ENCODE results near the gene STXBP5.

Gene STXBP5

DNA sequence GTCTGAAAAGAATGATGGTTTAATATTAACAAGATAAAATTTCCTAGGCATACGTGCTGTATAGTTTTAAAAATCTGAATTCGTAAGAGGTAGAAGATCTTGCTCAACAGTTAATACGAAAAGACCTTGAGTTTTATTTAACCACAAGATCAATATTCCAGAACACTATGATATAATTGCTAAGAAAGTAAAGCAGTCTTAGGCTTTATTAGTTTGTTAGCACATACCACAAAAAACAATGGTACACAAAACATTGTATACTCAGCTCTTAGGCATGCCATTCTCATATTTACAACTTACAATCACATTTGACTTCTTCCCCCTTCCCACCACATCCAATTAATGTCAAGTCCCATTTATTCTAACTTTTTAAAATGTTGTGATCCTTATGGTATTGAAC, 24.4 kb upstream of the STXBP5 start:
- DNase-seq: no peak

DNA sequence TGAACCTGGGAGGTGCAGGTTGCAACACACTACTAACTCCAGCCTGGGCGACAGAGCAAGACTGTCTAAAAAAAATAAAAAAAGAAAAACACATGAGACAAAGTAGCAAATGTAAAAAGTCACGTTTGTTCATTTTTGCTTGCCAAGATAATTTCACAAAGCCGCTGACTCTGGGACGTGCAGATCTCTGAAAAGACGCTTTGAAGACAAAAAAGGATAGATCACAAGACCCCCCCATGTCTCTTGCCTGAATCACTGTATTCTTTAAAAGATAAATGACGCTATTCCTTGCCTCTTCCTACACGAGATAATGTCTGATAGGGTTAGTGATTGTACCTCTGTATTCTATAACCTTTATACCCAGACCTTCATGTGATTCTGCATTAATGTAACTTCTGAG, 23.3 kb upstream of the STXBP5 start:
- DNase-seq: no peak

DNA sequence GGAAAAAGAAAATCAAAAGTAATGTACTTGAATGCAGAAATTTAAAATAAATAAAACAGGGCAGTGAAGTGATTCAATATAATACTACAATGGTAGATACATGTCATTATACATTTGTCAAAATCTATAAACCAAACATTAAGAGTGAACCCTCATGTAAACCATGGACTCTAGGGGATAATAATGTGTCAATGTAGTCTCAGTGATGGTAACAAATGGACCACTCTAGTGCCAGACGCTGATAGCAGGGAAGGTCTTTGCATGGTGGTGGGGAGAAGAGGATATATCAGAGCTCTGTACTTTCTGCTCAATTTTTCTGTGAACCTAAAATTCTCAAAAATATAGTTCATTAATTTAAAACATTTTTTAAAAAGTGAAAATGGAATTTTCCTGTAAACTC, 19.8 kb upstream of the STXBP5 start:
- DNase-seq: no peak

DNA sequence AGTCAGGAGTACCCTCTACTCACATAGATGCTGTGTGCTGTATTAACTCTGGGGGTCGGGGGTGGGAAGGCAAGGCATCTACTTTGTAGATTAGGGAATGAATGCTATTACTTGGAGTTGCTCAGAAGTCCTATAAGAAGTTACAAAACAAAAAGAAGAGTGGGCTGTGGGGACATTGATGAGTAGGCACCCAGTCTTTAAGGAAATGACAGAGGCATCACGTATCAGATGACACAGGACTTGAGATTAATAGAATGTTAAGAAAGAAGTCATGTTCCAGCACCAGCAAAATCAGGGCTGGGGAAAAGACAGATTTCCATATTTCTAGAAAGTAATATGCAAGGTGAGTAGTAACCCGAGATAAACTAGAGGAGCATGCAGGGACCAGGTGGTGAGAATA, 19.0 kb upstream of the STXBP5 start:
- DNase-seq: no peak

DNA sequence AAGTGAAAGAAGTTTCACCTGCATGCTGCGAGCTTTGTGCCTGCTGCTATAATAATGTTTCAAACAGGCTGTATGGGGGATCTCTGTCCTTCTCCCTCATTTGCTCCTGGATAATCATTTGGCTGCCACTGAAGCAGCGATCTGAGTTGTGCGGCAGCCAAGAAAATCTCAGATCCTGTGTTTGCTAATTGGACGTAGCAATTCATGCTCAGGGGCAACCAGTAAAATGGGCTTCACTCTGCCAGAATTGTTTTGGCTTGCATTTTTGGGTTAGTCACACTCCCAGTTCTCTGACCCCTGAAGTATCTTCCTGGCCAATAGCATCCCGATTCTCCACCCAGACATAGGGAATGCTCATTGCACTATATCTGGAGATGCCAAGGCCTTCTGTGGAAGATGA, 13.7 kb upstream of the STXBP5 start:
- DNase-seq: no peak

DNA sequence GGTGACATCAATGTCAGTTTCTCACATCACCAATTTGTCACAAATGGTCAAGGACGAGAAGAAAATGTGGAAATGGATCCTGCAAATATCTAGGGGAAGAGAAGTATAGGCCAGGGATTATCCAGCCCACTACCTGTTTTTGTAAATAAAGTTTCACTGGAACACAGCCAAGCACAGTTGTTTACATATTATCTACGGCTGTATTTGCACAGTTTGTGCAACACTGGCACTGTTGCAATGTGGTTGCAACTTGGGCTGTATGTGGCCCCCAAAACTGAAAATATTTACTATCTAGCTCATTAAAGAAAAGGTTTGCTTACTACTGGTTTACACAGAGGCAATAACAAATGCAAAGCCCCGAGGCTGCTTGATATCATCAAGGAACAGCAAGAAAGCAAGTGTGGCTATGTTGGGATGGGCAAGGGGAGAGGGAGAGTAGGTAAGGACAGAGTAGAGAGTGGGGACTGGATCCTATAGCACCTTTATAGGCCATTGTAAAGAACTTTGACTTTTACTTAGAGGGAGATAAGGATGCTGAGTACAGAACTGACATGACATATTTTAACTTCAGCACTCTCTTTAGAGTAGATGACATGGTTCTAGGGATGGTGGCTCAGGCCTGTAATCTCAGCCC, 11.8 kb upstream of the STXBP5 start:
- no peak for DNase-seq

DNA sequence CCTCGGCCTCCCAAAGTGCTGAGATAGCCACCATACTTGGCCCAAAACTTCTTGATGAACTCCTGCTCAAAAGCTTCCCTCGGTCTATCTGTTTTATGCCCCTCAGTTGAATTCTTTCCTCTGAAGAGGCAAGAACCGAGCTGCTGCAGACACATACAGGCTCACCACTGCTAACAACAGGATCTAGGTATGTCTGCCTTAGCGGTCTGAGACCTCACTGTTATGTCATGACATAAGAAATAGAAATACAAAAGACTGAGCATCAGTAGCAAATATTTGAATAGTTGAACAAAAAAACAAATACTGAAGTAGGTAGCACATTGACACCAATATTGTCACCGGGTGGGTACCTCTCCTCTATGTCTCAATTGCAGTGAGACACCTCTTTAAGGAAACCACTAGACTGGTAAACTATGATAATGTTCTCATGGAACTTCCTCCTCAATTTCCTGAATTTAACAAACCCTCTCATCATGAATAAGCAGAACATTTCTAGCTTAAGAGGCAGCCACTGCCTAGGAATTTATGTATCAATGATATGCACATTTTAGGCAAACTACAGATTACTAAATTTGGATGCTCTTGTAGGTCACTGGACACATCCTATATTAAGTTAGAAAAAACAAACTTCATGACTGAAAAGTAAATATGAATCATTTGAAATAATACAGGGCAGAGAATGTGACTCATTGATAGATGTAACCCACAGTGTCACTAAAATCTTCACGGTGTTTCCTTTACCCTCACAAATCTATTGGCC, 9.4 kb upstream of the STXBP5 start:
- DNase-seq: no peak

DNA sequence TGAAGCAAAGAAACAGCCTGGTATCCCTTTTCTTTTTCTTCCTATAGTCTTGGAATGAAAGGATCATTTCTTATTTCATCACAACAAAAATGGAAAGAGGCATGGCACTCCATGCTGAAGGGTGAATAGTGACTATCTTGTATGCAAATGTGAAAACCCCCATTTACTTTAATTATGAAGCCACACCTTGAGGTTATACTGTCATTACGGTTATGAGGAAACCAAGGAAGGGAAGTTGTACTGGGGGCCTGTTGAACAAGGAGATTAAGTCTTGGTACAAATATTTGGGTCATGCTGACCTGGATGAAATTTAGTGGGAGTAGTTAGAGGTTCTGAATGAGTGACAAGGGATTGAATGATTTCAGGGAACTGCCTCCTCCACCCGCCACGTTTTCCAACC, 8.7 kb upstream of the STXBP5 start:
- DNase-seq: no peak

DNA sequence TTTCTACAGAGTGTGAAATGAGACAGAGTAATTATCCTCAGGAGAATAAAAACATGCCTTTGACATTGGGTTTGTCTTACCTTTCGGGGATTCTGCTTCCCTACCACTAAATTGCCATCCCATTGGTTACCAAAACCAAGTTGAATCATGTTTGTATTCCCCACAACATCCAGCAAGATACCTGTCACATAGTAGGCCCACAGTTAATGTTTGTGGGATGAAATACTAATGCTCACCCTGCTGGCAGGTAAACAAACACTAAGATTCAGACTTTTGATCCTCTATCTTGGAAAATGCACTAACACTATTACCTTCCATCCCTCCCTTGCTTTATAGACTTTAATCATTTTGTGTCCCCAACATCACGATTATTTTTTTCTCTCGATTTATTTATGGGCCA, 8.2 kb upstream of the STXBP5 start:
- no peak for DNase-seq

DNA sequence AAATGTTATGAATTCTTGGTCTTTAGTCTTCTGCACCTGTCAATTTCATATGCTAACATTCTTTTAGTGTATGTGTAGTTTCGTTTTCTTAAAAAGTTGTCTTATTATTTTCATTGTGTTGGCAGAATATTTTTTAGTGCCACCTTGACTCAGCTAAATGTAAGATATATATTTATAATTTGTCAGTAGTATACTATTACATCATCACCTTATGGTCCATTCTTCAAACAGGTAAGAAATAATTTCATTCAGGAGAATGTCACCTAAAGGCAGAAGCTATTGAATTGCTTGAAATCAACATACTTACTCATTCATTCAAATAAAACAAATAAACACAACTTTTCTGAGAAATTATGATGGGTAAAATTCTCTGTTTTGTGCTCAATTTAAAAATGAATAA, 3.5 kb upstream of the STXBP5 start:
- no peak for DNase-seq

DNA sequence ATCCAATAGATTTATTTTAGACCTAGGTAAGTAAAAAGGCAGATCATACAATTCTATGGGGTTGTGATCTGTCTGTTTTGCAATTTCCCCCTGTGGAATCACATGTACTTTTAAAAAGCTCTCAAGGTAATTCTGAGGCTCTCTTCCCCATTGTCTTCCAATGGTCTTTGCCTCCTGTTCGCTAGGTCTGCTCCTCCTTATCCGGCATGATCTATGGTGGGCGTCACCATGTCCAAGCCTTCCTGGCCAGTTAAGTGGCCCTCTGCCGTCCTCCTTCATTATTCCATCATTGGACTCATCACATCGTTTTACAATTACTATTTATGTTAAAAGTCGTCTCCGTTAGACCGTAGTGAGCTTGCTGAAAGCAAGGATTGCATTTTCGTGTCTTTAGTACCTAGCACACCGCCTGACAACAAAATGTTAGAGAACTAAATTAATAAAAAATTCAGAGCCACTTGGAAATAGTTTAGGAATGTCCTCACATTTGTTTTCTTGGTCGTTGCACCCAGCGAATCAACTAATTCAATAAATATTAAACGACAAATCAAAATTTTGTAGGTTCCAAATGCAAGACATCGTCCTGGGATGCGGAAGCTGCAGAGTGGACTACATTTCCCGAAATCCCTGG, 2.2 kb upstream of the STXBP5 start:
- DNase-seq: no peak

DNA sequence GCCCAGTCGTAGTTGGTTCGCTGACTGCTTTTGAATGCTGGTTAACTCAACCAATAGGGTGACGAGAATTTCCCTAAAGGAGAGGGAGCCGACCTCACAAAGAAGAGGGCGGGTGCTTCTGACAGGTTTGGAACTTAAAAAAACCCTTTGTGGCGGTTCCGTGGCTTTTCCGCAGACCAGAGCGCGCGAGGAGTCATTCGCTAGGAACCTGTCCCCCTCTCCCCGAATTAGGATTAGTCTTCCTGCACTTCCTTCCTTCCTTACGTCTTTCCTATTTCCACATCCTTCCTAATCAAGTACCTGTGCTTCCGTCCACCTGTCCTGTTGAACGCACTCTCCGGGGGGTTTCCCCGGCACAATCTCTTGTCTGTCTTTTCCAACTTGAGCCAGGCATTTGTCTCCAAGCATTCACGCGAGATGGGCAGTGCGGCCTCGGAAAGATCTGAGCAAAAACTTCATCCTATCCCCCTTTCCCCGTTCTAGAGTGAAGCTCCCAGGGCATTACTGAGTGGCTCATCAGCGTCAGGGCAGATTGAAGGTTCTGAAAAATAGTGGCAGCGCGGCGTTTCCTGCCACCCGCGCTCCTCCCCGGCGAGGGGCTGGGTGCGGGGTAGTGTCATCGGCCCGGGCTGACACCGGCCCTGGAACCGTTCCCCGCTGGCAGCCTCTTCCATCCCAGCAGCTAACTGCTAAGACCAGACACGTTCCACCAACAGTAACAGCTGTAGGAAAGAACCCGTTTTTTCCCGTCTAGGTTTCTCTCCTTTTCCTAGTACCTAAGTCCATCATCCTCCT, 1.5 kb upstream of the STXBP5 start:
- peak; percentile 63 for DNase-seq

DNA sequence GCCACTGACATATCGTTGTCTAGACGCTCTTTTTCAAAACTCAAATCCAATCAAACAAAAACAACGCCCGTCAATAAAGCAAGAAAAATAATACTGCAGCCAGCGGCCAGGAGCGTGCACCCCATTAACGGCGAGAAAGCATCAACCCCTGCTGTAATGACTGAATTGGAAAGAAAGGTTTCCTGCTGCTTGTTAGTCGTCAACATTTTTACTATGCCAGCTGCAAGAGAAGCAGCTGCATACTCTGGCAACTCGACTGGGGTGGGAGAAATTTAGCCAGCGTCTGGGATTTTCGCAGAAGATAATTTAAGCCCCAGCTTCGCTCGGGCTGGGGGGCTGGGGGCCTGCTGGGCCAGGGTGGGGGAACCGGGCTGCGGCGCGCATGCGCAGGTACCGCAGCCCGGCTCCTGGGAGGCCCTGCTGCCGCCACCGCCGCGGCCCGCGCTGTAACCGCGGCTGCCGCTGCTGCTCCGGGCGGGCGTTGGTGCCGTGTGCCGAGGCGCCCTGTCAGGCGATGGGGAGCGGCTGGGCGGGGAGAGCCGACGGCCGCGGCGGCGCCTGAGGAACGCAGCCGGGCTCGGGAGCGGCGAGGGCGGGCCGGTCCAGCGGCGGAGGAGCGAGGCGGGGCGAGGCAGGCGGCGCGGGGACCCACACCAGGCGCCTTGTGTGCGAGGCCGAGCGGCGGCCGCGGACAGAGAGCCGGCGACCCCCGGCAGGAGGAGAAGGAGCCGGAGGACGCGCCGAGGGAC, 732 bp upstream of the STXBP5 start:
- peak; percentile 62 for DNase-seq

DNA sequence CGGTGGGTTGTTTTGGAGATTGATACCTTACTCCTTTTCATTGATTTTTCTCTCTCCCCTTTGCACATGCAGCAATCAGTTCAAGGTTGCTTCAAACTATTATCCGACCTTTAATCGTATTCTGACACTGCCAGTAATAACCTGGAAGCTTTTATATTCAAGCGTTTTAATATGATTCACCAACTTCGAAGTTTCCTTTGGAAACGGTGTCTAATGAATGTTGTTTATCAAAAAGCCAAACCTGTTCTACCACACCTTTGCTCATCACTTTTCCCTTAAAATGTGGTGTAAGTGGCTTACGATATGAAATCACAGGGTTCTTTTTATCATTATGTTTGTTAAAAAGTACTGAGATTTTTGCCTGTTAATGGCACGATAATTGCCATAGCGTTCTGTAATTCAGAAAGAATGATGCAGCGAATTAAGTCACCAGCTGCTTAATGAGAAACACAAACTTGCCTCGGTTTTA, 660 bp downstream of the STXBP5 start:
- DNase-seq: no peak

DNA sequence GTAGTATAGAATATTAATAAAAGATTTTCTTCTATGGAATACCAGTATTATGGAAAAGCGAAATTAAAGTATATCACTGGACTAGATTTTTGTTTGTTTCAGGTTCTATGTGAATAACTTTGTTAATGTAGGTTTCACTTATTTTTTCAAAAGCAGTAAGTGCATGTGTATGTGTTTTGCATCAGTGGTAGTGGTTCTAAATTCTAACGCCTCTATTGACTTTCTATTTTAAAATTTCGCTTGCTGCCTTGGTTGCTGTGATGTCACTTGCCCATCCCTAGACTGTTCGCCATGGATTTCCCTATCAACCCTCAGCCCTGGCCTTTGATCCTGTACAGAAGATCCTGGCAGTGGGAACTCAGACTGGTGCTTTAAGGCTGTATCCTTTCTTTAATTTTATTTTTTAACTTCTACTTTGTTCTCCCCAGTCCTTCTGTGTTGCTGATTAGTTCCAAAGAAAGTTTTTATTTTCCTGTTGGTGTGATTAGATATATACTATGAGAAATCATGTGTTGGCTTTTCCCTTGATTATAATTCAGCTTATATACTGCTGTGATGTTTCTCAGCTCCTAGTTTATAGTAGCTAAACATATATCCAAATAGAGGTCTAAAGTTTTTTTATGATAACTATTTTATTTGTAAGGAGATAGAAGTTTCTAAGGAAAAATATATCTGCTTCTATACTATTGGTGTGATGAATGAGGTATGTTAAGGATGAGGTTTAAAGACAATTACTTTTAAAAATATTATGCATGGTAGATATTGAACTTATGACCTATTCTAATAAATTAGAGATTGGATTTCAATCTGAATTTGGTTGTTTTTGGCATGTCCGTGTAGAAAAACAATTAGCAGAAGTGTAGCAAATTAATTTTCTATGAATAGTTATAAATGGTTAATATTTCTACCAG, 1.7 kb downstream of the STXBP5 start:
- no peak for DNase-seq

DNA sequence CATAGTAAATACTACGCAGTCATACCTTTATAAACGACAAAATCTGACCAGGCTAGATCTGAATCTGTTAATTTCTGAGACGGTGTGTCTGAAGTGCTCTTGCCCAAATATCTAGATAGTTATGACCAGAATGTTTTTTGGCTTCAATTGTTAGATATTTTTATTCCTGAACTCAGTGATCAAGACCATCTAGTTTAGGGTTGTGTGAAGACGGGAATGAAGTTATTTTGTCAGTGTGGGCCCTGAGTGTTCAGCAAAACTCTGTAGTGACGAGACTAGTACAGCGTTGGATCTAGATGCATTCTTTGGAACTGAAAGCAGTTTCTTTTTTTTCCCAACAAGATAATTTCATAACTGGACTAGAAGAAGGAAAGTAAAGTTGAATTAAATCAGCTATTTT, 3.1 kb downstream of the STXBP5 start:
- no peak for DNase-seq

DNA sequence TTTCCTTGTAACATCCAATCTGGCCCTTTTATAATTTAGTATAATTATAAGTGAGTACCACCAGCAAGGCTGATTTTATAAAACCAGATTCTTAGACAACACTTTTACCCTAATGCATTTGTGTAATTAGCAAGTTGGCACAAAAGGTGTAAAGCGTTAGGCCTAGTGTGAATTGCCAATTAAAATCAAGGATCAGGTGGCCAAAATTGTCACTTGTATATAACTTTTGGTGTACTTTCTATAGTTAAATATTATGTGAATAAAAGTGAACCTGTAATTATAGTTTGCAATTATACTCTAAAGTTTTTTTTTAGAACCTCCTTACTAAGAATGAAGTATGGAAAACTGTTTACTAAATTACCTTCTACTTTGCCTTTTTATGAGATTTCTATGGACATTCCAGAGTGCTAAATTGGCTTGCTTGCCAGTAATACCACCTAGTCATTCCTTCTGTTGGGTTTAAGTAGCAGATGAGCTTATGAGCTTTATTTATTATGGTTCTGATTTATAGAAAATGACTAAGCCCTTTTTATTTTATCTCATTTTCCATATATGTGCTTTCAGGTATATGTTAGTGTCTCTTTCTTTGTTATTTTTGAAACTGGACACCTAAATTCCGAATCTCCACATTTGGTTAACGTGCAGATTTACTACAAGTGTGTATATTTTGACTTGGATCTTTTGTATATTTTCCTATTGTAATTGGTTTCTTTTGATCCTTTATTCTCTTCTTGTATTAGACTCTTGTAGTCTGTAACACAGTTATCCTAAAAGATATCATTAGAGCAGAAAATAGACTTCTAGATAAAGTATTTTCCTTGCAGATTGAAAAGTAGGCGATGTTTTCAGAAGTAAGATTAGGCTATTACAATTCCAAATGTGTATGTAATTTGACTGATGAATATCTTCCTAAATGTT, 3.9 kb downstream of the STXBP5 start:
- no peak for DNase-seq

DNA sequence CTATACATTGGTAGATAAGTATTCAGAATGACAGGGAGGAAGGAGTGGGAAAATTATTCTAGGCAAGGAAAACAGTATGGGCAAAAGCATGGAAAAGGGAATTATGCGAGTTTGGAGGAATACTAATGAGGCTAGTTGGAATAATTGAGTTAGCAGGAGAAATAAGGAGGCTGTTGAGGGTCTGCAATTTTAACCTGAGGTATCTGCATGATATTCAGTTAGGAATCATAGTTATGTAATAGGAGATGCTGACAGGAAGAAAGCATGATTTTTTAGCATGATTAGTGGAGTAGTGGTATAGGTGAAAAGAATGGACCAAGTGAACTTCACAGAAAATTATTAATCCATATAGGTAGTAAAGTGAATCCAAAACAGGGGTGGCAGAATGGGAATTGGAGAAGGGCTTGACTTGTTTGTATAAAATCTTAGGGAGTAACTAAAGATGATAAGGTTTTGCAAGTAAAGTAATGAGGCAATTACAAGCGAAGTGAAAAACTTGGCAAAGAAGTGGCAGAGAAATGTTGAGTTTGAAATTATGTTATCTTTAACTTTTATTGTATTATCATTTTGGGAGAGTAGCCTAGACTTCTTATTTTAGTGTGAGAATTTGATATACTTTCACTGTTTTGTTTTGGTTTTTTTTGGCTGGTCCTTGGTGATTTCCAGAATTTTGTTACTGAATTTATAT, 5.7 kb downstream of the STXBP5 start:
- no peak for DNase-seq

DNA sequence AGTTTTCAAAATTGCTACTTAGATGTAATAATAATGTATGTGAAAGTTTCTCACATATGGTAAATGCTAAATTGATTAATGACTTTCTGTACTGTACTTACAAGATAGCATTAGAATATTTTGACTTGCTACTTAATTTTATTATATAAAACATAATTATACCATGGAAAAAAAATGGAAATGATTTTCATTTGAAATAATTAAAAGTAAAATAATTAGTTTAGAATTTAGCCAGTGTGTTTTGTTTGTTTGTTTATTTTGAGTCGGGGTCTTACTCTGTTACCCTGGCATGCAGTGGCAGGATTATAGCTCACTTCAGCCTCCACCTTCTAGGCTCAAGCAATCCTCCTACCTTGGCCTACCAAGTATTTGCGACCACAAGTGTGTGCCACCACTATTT, 7.1 kb downstream of the STXBP5 start:
- DNase-seq: no peak

DNA sequence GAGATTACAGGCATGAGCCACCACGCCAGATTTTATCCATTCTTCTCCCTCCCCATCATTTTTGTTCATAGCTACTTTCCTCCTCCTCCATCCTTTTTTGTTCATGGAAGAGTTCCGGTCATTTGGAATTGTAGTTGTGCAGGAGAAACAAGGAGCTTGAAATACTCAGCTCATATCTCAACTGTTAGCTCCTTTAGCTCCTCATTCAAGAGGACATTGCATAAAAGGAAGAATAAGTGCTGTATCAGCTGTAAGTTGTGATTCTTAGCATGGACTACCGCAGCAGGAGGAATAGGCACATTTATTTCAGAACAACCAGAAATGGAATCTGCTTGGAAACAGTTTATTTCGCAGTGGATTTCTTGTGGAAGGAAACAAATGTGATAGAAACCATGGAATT, 7.6 kb downstream of the STXBP5 start:
- no peak for DNase-seq
